Osteoblast (primary cell): ENCODE data around the gene FER1L5. TPM values are rescaled to one million over a fixed set of nuclear protein-coding genes. Genes with fewer than 3 reads are reported as not detected.

Source experiments
- DNase-seq: peaks from one replicate; pipeline ENCODE4 v3.0.0; 2011; ENCODE audit warnings: low spot score, mixed read lengths; ENCODE audit not compliant: insufficient read length; ENCODE audit errors: missing footprints
- H2AFZ ChIP-seq: 2 replicates; pipeline ENCODE4 v1.6.0; 2011; ENCODE audit warnings: mild to moderate bottlenecking, low read length
- H3K27ac ChIP-seq: 2 replicates; pipeline ENCODE4 v1.5.1; 2011; ENCODE audit warnings: mild to moderate bottlenecking, low read depth, low read length, moderate library complexity
- H3K27me3 ChIP-seq: 2 replicates; pipeline ENCODE4 v1.6.0; 2012; ENCODE audit warnings: mild to moderate bottlenecking, control low read depth, inconsistent platforms, low read length, moderate library complexity; ENCODE audit not compliant: insufficient read depth
- H3K36me3 ChIP-seq: 2 replicates; pipeline ENCODE4 v1.5.1; 2011; ENCODE audit warnings: mild to moderate bottlenecking, low read length, control low read depth, moderate library complexity; ENCODE audit not compliant: insufficient read depth
- H3K4me1 ChIP-seq: 2 replicates; pipeline ENCODE4 v1.5.1; 2011; ENCODE audit warnings: mild to moderate bottlenecking, low read length, control low read depth, moderate library complexity; ENCODE audit not compliant: insufficient read depth
- H3K4me2 ChIP-seq: 2 replicates; pipeline ENCODE4 v1.6.0; 2011; ENCODE audit warnings: mild to moderate bottlenecking, low read length; ENCODE audit not compliant: insufficient read depth
- H3K4me3 ChIP-seq: fragments of 200-600 bp; sonication (generic); 3 replicates; pipeline ENCODE4 v1.5.1; 2012; ENCODE audit warnings: mild to moderate bottlenecking, low read length, inconsistent platforms; ENCODE audit not compliant: insufficient read depth
- H3K79me2 ChIP-seq: 2 replicates; pipeline ENCODE4 v1.6.0; 2012; ENCODE audit warnings: mild to moderate bottlenecking, low read length, control low read depth, inconsistent platforms; ENCODE audit not compliant: insufficient read depth
- H3K9me3 ChIP-seq: 2 replicates; pipeline ENCODE4 v1.5.1; 2011; ENCODE audit warnings: low read depth, low read length, control low read depth
- H4K20me1 ChIP-seq: 2 replicates; pipeline ENCODE4 v1.6.0; 2012; ENCODE audit warnings: mild to moderate bottlenecking, low read length, control low read depth; ENCODE audit not compliant: insufficient read depth
- total RNA-seq: library from RNA; depleted of rRNA; stranded (reverse); fragments of >200 nt; gene quantifications from 2 replicates; pipeline ENCODE4 v1.2.3, GENCODE V29; 2012
- TF ChIP-seq, protein P1 (sequence below): IDR thresholded peaks from 2 replicates; pipeline ENCODE4 v1.5.1; 2011; ENCODE audit warnings: mild to moderate bottlenecking, low read depth, low read length, moderate library complexity; ENCODE audit errors: extremely low read depth

The FER1L5 gene
- 1.1 and 1.2 TPM in 2 replicates for total RNA-seq

DNA sequence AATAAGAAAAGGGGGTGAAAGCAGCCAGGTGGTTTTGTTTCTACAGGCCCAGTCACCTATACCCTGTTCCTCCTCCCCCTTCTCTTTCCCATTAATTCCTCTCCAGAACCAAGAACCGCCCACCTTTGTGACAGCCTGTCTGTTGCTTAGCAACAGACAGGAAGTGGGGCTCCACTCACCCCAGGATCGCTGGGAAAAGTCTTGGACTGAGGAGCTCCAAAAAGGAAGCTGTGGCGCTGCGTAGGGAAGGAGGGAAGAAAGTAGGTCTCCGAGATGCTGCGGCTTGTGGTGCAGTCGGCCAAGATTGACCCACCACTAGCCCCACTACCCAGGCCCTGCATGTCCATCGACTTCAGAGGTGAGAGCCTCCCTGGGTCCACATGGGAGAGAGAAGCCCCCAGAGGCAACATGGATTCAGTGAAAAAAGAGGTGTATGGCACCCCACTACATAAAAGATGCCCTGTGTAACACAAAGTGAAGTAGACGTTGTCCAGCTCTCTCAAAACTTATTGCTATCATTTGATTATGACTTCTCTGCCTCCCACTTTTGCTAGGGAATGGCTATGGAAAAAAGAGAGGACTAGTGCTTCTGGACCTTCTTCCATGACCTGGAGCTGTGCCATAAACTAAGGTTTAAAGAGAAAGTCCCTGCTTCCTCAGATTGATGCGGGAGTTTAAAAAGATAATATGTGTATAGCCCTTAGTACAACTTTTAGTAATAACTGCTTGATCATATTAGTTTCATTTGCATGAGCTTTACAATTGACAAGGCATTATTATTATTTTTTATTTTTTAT is at the start of gene FER1L5:
TSS of gene FER1L5 (plus strand) at position 201 of the 797 bp plus-strand sequence. CDS start at position 274, 73 bp downstream.
- TF ChIP-seq, protein P1, sequence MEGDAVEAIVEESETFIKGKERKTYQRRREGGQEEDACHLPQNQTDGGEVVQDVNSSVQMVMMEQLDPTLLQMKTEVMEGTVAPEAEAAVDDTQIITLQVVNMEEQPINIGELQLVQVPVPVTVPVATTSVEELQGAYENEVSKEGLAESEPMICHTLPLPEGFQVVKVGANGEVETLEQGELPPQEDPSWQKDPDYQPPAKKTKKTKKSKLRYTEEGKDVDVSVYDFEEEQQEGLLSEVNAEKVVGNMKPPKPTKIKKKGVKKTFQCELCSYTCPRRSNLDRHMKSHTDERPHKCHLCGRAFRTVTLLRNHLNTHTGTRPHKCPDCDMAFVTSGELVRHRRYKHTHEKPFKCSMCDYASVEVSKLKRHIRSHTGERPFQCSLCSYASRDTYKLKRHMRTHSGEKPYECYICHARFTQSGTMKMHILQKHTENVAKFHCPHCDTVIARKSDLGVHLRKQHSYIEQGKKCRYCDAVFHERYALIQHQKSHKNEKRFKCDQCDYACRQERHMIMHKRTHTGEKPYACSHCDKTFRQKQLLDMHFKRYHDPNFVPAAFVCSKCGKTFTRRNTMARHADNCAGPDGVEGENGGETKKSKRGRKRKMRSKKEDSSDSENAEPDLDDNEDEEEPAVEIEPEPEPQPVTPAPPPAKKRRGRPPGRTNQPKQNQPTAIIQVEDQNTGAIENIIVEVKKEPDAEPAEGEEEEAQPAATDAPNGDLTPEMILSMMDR: no peak
- H3K4me1 ChIP-seq: peaks cover 8% of the 10 kb centered on the region
- H3K79me2 ChIP-seq: peaks cover under 1% of the 10 kb centered on the region
- H4K20me1 ChIP-seq: no peaks in the 10 kb centered on the region
- peak; percentile 92 for DNase-seq
- peak within 1 kb of the TSS; percentile 99 for H2AFZ ChIP-seq
- H3K36me3 ChIP-seq: no peaks in the 10 kb centered on the region
- H3K4me3 ChIP-seq: peak within 1 kb of the TSS; percentile 80
- H3K27me3 ChIP-seq: no peaks in the 10 kb centered on the region
- H3K9me3 ChIP-seq: no peaks in the 10 kb centered on the region
- peak within 1 kb of the TSS; percentile 93 for H3K4me2 ChIP-seq
- peak within 1 kb of the TSS; percentile 70 for H3K27ac ChIP-seq

DNA sequence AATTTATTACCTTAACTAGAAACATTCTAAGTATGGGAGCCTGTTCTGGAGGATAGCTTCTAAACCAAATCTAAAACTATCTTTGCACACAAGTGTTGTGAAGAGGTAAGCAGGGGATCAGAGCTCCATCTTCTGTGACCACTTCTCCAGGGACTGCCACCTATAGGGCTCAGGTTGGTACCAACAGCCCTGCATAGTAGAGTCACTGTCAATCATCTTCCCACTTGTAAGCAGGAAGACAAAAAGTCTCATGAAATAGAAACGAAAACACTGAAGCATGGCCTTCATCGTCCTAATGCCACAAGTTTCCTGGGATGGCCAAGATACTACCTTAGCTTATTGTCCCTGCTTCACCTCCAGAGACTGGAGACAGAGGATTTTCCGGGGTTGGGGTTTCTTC is 48.3 kb upstream of the FER1L5 start:
- no peak overlapping the region for H3K4me3 ChIP-seq
- no peaks in the 10 kb centered on the region for H3K27me3 ChIP-seq
- H3K9me3 ChIP-seq: no peaks in the 10 kb centered on the region
- peaks cover 1% of the 10 kb centered on the region for H3K79me2 ChIP-seq
- no peak for DNase-seq
- peaks cover 69% of the 10 kb centered on the region for H3K36me3 ChIP-seq
- H4K20me1 ChIP-seq: peaks cover 3% of the 10 kb centered on the region
- H3K4me1 ChIP-seq: peaks cover 5% of the 10 kb centered on the region
- no peak overlapping the region for H3K4me2 ChIP-seq
- TF ChIP-seq, protein P1: no peak
- no peak overlapping the region for H3K27ac ChIP-seq
- H2AFZ ChIP-seq: no peak overlapping the region

DNA sequence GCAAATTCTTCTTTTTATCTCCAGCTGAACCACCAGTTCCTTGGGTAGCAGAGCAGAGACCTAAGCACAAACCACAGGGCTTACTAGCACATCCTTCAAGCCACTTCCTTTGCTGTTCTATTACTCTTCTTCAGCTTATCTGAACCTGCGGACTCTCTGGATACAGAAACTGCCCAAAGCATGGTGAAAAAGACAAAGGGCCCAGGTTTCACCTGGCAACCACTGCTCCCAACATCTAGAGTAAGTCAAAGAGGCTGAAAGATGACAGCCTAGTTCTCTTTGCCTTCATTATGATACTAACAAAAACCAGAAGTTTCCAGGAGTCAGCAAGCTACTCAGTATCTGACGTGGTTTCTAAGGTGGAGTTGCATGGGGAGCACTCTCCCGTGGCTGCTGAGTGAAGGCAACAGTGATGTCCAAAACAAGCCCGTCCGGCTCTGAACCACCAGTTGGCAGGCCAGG is 47.8 kb upstream of the FER1L5 start:
- no peaks in the 10 kb centered on the region for H3K27me3 ChIP-seq
- TF ChIP-seq, protein P1: no peak
- H3K4me3 ChIP-seq: no peak overlapping the region
- H2AFZ ChIP-seq: no peak overlapping the region
- no peaks in the 10 kb centered on the region for H3K9me3 ChIP-seq
- no peak overlapping the region for H3K4me2 ChIP-seq
- H3K79me2 ChIP-seq: no peaks in the 10 kb centered on the region
- H3K4me1 ChIP-seq: peaks cover 5% of the 10 kb centered on the region
- no peak for DNase-seq
- H3K36me3 ChIP-seq: peaks cover 69% of the 10 kb centered on the region
- no peak overlapping the region for H3K27ac ChIP-seq
- peaks cover 3% of the 10 kb centered on the region for H4K20me1 ChIP-seq

DNA sequence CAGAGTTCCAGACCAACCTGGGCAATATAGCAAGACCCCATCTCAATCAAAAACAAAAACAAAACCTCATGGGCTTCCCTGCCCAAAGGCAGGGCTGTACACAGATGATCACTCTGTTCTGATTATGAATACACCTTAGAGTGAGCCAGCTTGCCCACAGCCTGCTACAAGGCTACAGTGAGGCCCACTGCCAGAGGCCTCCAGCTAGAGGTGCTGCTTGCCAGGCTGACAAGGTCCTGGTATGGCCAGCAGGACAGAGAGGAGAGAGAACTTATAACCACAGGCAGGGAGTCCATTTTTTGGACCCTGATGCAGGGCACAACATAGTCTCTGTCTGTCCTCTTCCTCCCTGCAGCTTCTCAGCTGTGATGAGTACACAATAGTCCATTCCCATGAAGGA is 46.0 kb upstream of the FER1L5 start:
- Histone ChIP-seq H3K27me3 (no peaks in the 10 kb centered on the region), H4K20me1 (no peaks in the 10 kb centered on the region), H3K4me3 (no peak overlapping the region), H3K4me1 (no peaks in the 10 kb centered on the region), H3K4me2 (no peak overlapping the region), H3K9me3 (no peaks in the 10 kb centered on the region), H3K36me3 (peaks cover 87% of the 10 kb centered on the region), H3K79me2 (no peaks in the 10 kb centered on the region), H2AFZ (no peak overlapping the region), H3K27ac (no peak overlapping the region)
- no peak for DNase-seq
- TF ChIP-seq, protein P1: no peak
